Measurements from ENCODE around the gene NUP133.

DNA sequence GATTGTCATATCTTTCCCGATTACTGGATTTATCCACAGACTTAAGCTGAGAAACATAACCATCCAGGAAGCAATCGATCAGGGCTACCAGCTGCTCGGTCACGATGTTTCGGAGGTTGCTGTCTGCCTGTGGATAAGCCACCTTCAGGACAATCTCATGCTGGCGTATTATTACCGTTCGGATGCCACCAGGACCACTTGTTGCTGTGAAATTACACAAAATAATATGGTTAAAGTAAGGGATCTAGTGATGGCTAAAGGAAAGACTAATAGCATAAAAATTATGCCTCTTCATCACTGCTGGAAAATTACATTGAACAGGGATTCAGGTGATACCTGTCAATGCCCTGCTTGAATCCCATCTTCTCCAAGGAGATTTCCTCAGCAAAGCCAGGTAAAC lies 43.5 kb downstream of the NUP133 start:
- TF ChIP-seq POLR2A (IDR thresholded peaks at IDR 0.05) (no peak), POLR2AphosphoS5 (IDR thresholded peaks at IDR 0.05) (no peak)
- TF ChIP-seq, protein P1, sequence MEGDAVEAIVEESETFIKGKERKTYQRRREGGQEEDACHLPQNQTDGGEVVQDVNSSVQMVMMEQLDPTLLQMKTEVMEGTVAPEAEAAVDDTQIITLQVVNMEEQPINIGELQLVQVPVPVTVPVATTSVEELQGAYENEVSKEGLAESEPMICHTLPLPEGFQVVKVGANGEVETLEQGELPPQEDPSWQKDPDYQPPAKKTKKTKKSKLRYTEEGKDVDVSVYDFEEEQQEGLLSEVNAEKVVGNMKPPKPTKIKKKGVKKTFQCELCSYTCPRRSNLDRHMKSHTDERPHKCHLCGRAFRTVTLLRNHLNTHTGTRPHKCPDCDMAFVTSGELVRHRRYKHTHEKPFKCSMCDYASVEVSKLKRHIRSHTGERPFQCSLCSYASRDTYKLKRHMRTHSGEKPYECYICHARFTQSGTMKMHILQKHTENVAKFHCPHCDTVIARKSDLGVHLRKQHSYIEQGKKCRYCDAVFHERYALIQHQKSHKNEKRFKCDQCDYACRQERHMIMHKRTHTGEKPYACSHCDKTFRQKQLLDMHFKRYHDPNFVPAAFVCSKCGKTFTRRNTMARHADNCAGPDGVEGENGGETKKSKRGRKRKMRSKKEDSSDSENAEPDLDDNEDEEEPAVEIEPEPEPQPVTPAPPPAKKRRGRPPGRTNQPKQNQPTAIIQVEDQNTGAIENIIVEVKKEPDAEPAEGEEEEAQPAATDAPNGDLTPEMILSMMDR (IDR thresholded peaks at IDR 0.05 in 8 of 11, conservative IDR thresholded peaks at IDR 0.05 in 3 of 11): no peak
